Stimulated activated CD8-positive, alpha-beta memory T cell treated with anti-CD3 and anti-CD28 coated beads, Interleukin-4, amount 100 ng/mL, for 24 hours (primary cell): Measurements from ENCODE around the gene B3GALT6.
A peak's percentile ranks its signal among the peaks of the same experiment; 100 is the strongest.

Experiments used
- DNase-seq: peaks from one replicate; pipeline ENCODE4 v3.0.0-alpha.2; 2020; ENCODE audit warnings: low read depth

B3GALT6 gene

GRCh38 chr1:1202831-1203560 is 29.0 kb upstream of the B3GALT6 start:
- DNase-seq = no peak

DNA sequence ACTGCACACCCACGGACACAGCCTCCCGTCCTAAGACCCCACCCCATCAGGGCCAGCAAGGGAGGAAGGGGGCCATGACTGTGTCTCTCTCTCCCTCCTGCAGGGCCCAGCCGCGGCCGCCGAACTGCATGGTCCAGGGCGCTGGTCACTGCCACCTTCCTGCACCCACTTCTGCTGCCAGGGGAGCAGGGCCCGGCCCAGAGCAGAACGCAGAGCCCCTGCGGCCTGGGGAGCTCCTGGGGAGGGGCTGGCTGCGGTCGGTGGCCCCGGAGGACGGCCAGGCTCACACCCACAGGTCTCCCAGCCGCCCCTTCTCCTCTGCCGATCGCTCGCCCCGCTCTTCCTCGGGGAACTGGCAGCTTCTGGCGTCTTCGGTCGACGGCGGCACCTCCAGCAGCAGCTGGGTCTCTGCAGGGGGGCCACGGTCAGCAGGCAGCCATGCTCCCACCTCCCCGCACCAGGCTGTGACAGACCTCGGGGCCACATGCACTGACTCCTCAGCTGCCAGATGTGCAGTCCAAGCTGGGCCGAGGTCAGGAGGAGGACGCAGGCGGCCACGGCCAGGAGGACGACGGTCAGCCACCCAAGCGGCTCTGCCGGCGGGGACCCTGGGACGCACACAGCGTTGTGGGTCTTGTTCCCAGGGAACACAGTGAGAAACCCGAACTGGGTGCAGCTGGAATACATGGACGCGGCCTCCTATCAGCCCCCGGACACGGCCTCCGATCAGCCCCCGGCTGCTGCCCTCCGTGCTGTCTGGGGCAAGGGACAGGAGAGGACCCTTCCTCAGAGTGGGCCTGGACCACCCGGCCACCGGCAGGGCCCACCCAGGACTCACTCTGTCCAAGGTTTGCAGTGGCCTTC is 28.2 kb upstream of the B3GALT6 start:
- no peak for DNase-seq

DNA sequence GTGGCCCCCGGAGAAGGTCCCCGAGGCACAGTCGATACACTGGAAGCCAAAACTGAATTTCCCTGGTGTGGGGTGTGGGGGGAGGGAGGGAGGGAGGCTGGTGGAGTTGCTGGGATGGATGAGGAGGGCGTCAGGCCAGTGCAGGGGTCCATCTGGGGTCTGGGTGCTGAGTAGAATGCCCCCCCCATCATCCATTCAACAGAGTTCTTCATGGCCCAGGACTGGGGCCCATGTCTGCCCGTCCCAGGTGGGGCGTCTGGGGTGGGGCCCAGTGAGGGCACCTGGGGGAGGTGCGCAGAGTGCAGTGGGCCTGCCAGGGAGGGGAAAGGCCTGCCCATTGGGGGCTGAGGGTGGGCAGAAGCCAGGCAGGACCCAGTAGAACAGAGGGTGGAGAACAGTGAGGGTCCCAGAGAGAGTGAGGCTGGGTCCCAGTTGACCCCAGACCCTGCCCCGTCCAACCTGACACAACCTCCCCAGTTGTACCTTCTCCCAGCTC is 27.6 kb upstream of the B3GALT6 start:
- DNase-seq = no peak

- no peak for DNase-seq
These were observed 26.9 kb upstream of the B3GALT6 start for GRCh38 chr1:1204998-1205768.

- no peak for DNase-seq
These were observed 26.2 kb upstream of the B3GALT6 start for GRCh38 chr1:1205769-1206375.

DNA sequence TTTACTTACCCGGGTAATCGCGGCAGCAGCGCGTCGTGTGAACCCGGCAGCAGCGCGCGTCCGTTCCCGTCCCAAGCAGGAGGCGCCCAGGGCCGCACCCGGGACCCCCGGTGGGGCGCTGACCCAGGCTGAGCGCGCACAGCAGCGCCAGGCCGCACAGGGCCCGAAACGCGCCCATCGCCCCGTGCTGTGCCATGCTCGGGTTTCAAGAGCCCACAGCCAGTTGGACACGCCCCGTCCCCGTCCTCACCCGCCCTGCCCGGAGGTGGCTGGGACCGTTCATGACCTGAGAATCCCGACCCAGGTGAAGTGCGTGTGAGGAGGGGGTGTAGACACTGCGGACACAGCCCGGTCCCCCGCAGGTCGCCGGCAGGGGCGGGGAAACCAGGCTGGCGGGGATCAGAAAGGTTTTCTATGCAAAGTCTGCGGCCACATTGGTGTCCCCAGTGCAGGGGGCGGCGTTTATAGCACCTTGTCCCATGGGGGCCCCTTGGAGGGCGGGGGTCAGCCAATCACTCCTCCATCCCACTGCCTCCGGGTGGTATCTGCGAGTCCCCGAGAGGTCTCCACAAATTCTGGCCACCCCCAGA is 25.6 kb upstream of the B3GALT6 start, which contains the start of gene TNFRSF18:
Gene TNFRSF18, minus strand, starts transcription at position 217 of the 590 bp plus-strand sequence. Its CDS starts 21 bp downstream, at position 196.
- DNase-seq = no peak

DNA sequence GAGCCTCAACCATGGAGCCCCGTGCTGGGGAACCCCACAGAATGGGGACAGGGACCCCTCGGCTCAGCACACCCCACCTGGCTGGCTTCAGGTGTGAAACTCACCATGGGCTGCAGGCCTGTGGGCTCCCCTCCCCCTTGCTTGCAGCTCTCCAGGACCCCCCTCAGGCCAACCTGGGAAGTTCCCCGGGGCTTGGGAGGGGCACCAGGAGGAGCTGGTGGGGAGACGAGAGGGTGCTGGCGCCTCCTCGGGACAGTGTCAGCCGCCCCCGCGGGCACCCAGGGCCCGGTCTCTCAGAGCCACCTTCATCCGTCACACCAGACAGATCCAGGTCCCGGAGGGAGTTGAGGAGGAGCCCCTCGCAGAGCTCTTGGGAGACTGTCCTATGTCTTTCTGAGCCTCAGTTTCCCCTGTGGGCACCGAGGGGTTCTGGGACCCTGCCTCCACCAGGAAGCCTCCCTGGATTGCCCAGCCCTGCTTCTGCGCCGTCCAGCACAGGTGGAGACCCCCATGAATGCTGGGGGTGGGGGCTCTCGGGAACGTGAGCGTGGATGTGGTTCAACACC is 25.0 kb upstream of the B3GALT6 start:
- DNase-seq = no peak

DNA sequence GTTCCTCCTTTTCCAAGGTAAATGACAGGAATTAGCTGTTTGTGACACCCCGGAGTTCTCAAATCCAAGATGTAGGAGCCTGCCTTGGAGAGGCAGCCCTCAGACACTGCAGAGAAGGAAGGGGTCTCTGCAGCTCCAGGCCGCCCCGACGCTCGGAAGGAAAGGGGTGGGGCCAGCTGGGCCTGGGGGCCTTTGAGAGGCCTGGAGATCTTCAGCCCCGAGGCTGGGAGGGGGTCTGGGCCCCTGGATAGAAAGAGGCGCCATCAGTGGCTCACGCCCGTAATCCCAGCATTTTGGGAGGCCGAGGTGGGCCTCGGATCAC is 24.5 kb upstream of the B3GALT6 start:
- no peak for DNase-seq

DNA sequence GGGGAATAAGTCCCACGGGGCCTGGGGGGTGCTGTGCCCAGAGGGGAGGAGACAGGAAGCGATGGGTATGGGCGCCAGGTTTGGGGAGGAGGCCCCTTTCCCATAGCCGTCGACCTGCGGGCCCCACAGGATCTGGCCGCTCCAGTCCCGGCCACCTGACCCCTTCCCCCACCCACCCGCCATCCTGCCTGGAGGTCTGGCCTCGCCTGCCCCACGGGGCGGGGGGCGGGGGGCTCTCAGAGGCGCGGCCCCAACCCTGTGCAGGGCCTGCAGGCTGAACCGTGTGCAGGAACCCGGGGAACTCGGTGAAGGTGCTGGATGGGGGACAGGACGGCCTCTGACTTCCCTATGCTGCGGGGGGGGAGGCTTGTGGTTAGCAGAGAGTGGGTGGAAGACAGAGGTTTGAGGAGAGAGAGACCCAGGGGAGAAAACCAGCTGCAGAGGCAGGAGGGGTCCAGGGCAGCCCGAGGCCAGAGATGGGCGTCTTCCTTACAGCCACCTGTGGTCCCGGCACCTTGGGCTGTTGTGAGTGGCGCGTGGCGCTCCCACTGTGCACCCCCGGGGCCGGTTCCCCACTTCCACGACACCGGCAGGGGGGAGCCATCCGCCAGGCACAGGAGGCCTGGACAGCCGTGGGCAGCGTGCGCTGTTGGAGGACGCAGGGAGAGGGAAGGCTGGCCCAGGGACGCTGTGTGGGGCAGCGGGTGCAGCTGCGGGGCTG is 23.2 kb upstream of the B3GALT6 start:
- DNase-seq = peak; percentile 37

DNA sequence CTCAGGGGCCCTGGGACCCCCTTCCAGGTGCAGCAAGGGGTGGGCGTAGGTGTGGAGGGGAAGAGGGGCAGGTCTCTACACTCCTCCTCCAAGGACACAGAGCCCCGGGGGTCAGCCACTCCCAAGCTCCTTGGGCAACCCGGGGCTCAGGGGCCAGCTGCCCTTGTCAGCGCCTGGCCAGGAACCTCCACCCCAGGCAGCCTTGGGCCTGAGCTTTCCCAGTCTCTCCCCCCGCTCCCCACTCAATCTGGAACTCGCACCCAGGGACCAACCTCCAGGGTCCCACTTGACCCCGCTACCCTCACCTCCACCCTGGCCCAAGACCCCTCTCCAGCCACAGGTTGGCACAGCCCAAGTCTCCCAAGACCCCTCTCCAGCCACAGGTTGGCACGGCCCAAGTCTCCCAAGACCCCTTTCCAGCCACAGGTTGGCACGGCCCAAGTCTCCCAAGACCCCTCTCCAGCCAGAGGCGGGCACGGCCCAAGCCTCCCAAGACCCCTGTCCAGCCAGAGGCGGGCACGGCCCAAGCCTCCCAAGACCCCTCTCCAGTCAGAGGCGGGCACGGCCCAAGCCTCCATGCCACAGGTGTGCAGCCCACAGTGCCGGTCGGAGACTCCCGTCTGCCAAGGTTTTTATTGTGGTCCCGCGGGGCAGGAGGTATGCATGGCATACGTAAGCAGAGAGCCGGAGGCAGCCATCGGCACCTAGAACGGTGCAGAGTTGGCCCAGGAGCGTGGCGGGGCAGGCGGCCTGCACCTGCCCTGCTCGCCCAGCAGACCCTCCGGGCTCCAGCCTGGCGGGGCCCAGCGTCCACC is 21.1 kb upstream of the B3GALT6 start:
- no peak for DNase-seq

DNA sequence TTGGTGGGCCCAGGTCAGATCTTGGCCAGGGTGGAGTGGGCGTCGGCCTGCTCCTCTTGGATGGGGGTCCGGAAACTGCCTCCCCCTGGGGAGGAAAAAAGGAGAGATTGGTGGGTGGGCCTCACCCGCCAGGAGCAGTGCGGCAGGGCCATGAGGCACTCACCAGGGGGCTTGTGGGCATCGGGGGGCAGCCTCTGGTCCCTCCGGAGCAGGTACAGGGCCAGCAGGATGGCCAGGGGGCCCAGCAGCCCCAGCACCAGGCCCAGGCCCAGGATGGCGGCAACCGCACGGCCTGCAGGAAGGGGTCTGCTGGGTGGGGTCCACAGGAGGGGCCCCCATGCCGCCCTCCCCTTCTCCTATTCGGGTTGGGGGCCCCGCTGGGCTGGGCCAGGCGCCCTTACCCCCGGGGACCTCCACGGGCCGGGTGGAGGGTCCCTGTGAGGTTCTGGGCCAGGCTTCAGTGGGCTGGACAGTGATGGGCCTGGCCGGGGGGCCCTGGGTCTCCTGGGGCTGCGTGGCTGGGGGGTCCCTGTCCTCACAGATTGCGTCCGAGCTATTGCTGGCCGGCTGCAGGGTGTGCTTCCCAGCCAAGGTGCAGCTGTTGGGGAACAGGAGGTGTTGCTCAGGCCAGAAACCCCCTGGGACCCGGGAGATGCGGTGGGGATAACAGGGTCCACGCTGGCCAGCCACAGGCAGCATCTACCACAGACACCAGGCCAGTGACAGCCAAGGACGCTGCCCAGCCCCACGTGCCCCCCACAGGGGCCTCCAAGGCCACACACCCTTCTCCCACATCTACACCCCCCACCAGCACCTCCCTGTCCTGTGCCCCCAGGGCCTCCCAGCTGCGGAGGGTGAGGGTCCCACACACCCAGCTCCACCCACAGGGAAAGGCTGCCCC is 20.2 kb upstream of the B3GALT6 start:
- no peak for DNase-seq

GRCh38 chr1:1212780-1213344 is 19.2 kb upstream of the B3GALT6 start:
- DNase-seq = peak; percentile 35

GRCh38 chr1:1213345-1214265 is 18.4 kb upstream of the B3GALT6 start, which contains the start of gene TNFRSF4:
Gene TNFRSF4 (minus strand): TSS chr1:1214153. CDS start chr1:1214127, 26 bp downstream.
- DNase-seq = no peak

- DNase-seq = no peak
These were observed 16.9 kb upstream of the B3GALT6 start for GRCh38 chr1:1215080-1215676.

GRCh38 chr1:1215881-1216605 is 16.0 kb upstream of the B3GALT6 start:
- DNase-seq = no peak
